ENCODE results near the gene RNF166. TPM values are rescaled to one million over a fixed set of nuclear protein-coding genes. Genes with fewer than 3 reads are reported as not detected.
A peak's percentile ranks its signal among the peaks of the same experiment; 100 is the strongest.

Gene RNF166
- total RNA-seq, 1 experiment from 2014 or later = 19.8 TPM

DNA sequence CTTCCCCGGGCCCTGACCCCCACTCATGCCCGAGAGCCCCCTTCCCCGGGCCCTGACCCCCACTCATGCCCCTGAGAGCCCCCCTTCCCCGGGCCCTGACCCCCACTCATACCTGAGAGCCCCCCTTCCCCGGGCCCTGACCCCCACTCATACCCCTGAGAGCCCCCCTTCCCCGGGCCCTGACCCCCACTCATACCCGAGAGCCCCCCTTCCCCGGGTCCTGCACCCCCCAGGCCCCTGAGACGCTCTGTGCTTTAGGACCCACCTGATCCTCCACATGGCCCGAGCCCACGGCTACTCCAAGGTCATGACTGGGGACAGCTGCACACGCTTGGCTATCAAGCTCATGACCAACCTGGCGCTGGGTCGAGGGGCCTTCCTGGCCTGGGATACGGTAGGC lies 6.8 kb upstream of the RNF166 start:
- intact Hi-C loops (cut with micrococcal nuclease; ENCODE audit: unreplicated experiment) = no loop called here
- Histone ChIP-seq H3K27ac (ENCODE audit: low read length) (no peak overlapping the region), H3K9me3 (ENCODE audit: control insufficient read depth, insufficient read depth, low read depth, low read length) (no peaks in the 10 kb centered on the region), H3K4me3 (ENCODE audit: low read depth in 2 of 2, low read length in 2 of 2) (no peak overlapping the region), H3K36me3 (ENCODE audit: control insufficient read depth, insufficient read depth, low read length) (no peaks in the 10 kb centered on the region; the same call in 1 of the 2 replicates), H3K4me1 (ENCODE audit: control insufficient read depth, insufficient read depth, low read length) (no peaks in the 10 kb centered on the region; the same call in 1 of the 2 replicates), H3K27me3 (ENCODE audit: control insufficient read depth, insufficient read depth, low read length) (no peaks in the 10 kb centered on the region)
- DNase-seq (ENCODE audit: low read depth, low spot score) (no peak), ATAC-seq (no peak)
- CTCF ChIA-PET = no interaction called here
- TF ChIP-seq TCF7L2 (IDR thresholded peaks at IDR 0.05; ENCODE audit: low read depth, low read length) (no peak), POLR2AphosphoS5 (IDR thresholded peaks at IDR 0.05; ENCODE audit: low read depth, low read length) (no peak), SIN3A (IDR thresholded peaks at IDR 0.05; ENCODE audit: borderline replicate concordance, insufficient read depth, low read depth, low read length) (no peak)
- TF ChIP-seq, protein P1, sequence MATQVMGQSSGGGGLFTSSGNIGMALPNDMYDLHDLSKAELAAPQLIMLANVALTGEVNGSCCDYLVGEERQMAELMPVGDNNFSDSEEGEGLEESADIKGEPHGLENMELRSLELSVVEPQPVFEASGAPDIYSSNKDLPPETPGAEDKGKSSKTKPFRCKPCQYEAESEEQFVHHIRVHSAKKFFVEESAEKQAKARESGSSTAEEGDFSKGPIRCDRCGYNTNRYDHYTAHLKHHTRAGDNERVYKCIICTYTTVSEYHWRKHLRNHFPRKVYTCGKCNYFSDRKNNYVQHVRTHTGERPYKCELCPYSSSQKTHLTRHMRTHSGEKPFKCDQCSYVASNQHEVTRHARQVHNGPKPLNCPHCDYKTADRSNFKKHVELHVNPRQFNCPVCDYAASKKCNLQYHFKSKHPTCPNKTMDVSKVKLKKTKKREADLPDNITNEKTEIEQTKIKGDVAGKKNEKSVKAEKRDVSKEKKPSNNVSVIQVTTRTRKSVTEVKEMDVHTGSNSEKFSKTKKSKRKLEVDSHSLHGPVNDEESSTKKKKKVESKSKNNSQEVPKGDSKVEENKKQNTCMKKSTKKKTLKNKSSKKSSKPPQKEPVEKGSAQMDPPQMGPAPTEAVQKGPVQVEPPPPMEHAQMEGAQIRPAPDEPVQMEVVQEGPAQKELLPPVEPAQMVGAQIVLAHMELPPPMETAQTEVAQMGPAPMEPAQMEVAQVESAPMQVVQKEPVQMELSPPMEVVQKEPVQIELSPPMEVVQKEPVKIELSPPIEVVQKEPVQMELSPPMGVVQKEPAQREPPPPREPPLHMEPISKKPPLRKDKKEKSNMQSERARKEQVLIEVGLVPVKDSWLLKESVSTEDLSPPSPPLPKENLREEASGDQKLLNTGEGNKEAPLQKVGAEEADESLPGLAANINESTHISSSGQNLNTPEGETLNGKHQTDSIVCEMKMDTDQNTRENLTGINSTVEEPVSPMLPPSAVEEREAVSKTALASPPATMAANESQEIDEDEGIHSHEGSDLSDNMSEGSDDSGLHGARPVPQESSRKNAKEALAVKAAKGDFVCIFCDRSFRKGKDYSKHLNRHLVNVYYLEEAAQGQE (IDR thresholded peaks at IDR 0.05; ENCODE audit: insufficient read depth in 1 of 2, low read depth in 2 of 2, low read length in 1 of 2) = no peak
- TF ChIP-seq, protein P2, sequence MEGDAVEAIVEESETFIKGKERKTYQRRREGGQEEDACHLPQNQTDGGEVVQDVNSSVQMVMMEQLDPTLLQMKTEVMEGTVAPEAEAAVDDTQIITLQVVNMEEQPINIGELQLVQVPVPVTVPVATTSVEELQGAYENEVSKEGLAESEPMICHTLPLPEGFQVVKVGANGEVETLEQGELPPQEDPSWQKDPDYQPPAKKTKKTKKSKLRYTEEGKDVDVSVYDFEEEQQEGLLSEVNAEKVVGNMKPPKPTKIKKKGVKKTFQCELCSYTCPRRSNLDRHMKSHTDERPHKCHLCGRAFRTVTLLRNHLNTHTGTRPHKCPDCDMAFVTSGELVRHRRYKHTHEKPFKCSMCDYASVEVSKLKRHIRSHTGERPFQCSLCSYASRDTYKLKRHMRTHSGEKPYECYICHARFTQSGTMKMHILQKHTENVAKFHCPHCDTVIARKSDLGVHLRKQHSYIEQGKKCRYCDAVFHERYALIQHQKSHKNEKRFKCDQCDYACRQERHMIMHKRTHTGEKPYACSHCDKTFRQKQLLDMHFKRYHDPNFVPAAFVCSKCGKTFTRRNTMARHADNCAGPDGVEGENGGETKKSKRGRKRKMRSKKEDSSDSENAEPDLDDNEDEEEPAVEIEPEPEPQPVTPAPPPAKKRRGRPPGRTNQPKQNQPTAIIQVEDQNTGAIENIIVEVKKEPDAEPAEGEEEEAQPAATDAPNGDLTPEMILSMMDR (IDR thresholded peaks at IDR 0.05) = no peak
- POLR2A ChIA-PET = no interaction called here
- in situ Hi-C loops (cut with HindIII; ENCODE audit: low pct_unique_long_range_greater_than_20kb, low sequenced_read_pairs) = no loop called here
- BruUV-seq (replicated peaks) = no TSS peak

DNA sequence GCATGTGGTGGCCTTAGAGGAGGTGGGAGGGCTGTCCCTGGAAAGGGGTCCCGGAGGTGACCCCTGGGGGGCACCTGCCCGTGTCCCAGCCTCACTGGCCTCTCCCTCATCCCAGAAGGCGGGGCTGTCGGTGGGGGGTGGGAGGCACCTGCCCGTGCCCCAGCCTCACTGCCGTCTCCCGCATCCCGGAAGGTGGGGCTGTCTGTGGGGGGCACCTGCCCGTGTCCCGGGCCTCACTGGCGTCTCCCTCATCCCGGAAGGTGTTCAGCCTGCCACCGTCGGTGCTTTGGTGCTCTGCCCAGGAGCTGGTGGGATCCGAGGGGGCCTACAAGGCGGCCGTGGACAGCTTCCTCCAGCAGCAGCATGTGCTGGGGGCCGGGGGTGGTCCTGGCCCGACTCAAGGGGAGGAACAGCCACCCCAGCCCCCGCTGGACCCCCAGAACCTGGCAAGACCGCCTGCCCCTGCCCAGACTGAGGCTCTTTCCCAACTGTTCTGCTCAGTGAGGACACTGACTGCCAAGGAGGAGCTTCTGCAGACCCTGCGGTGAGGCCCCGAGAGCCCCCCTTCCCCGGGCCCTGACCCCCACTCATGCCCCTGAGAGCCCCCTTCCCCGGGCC lies 6.3 kb upstream of the RNF166 start:
- in situ Hi-C loops (cut with HindIII; ENCODE audit: low pct_unique_long_range_greater_than_20kb, low sequenced_read_pairs) (no loop called here), intact Hi-C loops (cut with micrococcal nuclease; ENCODE audit: unreplicated experiment) (no loop called here)
- no peaks in the 10 kb centered on the region for H3K27me3 ChIP-seq (ENCODE audit: control insufficient read depth, insufficient read depth, low read length)
- peak; percentile 22; the same call in 1 of the 2 replicates for TF ChIP-seq TCF7L2 (IDR thresholded peaks at IDR 0.05; ENCODE audit: low read depth, low read length)
- TF ChIP-seq, protein P1 (IDR thresholded peaks at IDR 0.05; ENCODE audit: insufficient read depth in 1 of 2, low read depth in 2 of 2, low read length in 1 of 2) = no peak
- no peak for TF ChIP-seq SIN3A (IDR thresholded peaks at IDR 0.05; ENCODE audit: borderline replicate concordance, insufficient read depth, low read depth, low read length)
- ChIA-PET POLR2A (no interaction called here), CTCF (no interaction called here)
- no peak overlapping the region for H3K27ac ChIP-seq (ENCODE audit: low read length)
- H3K4me1 ChIP-seq (ENCODE audit: control insufficient read depth, insufficient read depth, low read length) = no peaks in the 10 kb centered on the region; the same call in 1 of the 2 replicates
- H3K4me3 ChIP-seq (ENCODE audit: low read depth in 2 of 2, low read length in 2 of 2) = no peak overlapping the region
- DNase-seq (ENCODE audit: low read depth, low spot score) (no peak), ATAC-seq (peak; percentile 18)
- no peaks in the 10 kb centered on the region for H3K36me3 ChIP-seq (ENCODE audit: control insufficient read depth, insufficient read depth, low read length)
- no peaks in the 10 kb centered on the region for H3K9me3 ChIP-seq (ENCODE audit: control insufficient read depth, insufficient read depth, low read depth, low read length)
- no TSS peak for BruUV-seq (replicated peaks)
